DOHH2 (cell line): ENCODE measurements around the gene KCNK18.
A peak's percentile ranks its signal among the peaks of the same experiment; 100 is the strongest.

ENCODE experiments used
- H3F3A ChIP-seq: fragments of 200-600 bp; sonication (generic), shearing (Covaris generic); 2 replicates; pipeline ENCODE4 v1.6.0; 2016; ENCODE audit warnings: antibody characterized with exemption, mild to moderate bottlenecking; ENCODE audit not compliant: control insufficient read depth, insufficient read depth
- H3K27ac ChIP-seq: fragments of 200-600 bp; sonication (generic); 2 replicates; pipeline ENCODE4 v1.5.1; 2014; ENCODE audit warnings: low read depth, mild to moderate bottlenecking, low read length, moderate library complexity
- H3K27me3 ChIP-seq: fragments of 200-600 bp; sonication (generic); 2 replicates; pipeline ENCODE4 v1.6.1; 2014; ENCODE audit warnings: mild to moderate bottlenecking, low read length, mixed read lengths; ENCODE audit not compliant: control insufficient read depth
- H3K36me3 ChIP-seq: fragments of 200-600 bp; sonication (generic); 2 replicates; pipeline ENCODE4 v1.6.1; 2014; ENCODE audit warnings: mild to moderate bottlenecking, low read length, moderate library complexity, mixed read lengths; ENCODE audit not compliant: control insufficient read depth
- H3K4me1 ChIP-seq: fragments of 200-600 bp; sonication (generic); 2 replicates; pipeline ENCODE4 v1.6.1; 2014; ENCODE audit warnings: mild to moderate bottlenecking, low read length, mixed read lengths; ENCODE audit not compliant: control insufficient read depth
- H3K4me2 ChIP-seq: fragments of 200-600 bp; sonication (generic); 2 replicates; pipeline ENCODE4 v1.6.0; 2014; ENCODE audit warnings: mild to moderate bottlenecking, low read length, moderate library complexity
- H3K4me3 ChIP-seq: fragments of 200-600 bp; sonication (generic); 2 replicates; pipeline ENCODE4 v1.5.1; 2014; ENCODE audit warnings: mild to moderate bottlenecking, low read length, mixed read lengths
- H3K79me2 ChIP-seq: fragments of 200-600 bp; sonication (generic); 2 replicates; pipeline ENCODE4 v1.6.1; 2014; ENCODE audit warnings: mild to moderate bottlenecking, low read length, mixed read lengths; ENCODE audit not compliant: control insufficient read depth
- H3K9me2 ChIP-seq: fragments of 200-600 bp; sonication (generic); replicated peaks from 2 replicates; pipeline ENCODE4 v1.6.1; 2014; ENCODE audit warnings: mild to moderate bottlenecking, low read length, mixed read lengths; ENCODE audit not compliant: control insufficient read depth
- H3K9me3 ChIP-seq: fragments of 200-600 bp; sonication (generic); 2 replicates; pipeline ENCODE4 v1.6.1; 2014; ENCODE audit warnings: antibody characterized with exemption, low read length, mixed read lengths; ENCODE audit not compliant: control insufficient read depth, insufficient read depth
- H4K20me1 ChIP-seq: fragments of 200-600 bp; sonication (generic); 2 replicates; pipeline ENCODE4 v1.6.0; 2014; ENCODE audit warnings: low read depth, mild to moderate bottlenecking, antibody characterized with exemption, low read length, moderate library complexity; ENCODE audit not compliant: control insufficient read depth, insufficient read depth
- EZH2phosphoT487 ChIP-seq: fragments of 200-600 bp; sonication (generic); IDR thresholded peaks from 2 replicates; pipeline ENCODE4 v1.6.1; 2017; ENCODE audit warnings: borderline replicate concordance, mild to moderate bottlenecking, antibody characterized with exemption, low read length, moderate library complexity, mixed read lengths
- TF ChIP-seq, protein P1 (sequence below): fragments of 200-600 bp; sonication (generic); IDR thresholded peaks from one replicate; pipeline ENCODE4 v1.5.1; 2014; ENCODE audit warnings: antibody characterized with exemption, mild to moderate bottlenecking, low read depth, low read length; ENCODE audit not compliant: poor library complexity, severe bottlenecking

KCNK18 gene

DNA sequence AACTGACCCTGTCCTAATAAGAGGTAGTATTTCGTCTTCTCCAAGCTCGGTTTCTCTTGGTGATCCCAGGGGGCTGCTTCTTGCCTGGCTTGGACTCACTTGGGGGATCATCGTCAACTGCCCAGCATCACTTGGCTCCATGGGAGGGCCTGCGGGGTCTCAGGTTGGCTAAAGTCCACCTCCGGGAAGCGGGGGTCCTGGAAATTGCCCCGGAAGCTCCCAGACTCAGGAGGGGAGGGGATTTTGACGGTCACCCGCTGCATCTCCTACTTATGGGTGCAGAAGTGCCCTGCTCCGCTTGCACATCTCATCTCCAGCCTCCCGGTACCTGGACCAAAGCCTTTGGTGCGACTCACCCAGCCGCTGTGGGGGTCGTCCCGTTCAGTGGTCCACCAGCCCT, 18.7 kb downstream of the KCNK18 start:
- Histone ChIP-seq H3K4me1 (no peaks in the 10 kb centered on the region), H3K36me3 (no peaks in the 10 kb centered on the region), H3K4me3 (no peak overlapping the region), H3K9me3 (no peaks in the 10 kb centered on the region), H3K27me3 (peaks cover 10% of the 10 kb centered on the region), H3K79me2 (no peaks in the 10 kb centered on the region), H3K27ac (no peak overlapping the region), H3F3A (no peaks in the 10 kb centered on the region), H3K9me2 (no peaks in the 10 kb centered on the region), H3K4me2 (no peak overlapping the region), H4K20me1 (no peaks in the 10 kb centered on the region)
- no peak for TF ChIP-seq EZH2phosphoT487
- TF ChIP-seq, protein P1, sequence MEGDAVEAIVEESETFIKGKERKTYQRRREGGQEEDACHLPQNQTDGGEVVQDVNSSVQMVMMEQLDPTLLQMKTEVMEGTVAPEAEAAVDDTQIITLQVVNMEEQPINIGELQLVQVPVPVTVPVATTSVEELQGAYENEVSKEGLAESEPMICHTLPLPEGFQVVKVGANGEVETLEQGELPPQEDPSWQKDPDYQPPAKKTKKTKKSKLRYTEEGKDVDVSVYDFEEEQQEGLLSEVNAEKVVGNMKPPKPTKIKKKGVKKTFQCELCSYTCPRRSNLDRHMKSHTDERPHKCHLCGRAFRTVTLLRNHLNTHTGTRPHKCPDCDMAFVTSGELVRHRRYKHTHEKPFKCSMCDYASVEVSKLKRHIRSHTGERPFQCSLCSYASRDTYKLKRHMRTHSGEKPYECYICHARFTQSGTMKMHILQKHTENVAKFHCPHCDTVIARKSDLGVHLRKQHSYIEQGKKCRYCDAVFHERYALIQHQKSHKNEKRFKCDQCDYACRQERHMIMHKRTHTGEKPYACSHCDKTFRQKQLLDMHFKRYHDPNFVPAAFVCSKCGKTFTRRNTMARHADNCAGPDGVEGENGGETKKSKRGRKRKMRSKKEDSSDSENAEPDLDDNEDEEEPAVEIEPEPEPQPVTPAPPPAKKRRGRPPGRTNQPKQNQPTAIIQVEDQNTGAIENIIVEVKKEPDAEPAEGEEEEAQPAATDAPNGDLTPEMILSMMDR, result no peak

DNA sequence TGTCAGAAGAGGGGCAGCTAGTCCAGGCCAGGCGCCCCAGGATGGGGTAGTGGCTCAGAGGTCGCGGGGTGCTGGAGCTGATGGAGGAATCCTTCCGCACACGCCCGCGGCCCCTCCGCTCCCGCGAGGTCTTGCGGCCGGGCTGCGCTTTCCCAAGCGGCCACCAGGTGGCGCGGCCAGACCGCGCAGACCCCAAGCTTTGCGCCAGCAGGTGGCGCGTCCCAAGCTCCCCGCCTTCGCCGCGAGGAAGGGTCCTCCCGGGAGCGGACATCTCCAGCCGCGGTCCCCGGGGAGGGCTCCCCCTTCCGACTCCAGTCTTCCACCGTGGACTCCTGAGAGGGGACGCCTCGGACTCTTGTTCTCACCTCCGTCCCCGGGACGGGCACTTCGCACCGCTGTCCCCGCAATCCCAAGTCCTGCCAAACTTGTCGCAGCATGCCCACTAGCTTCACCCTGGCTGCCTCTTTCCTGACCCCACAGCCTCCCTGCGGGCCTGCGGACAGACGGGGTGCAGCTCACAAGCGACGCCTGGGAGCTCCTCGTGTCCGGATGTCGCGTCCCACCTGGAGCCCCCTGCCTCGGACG, 19.4 kb downstream of the KCNK18 start:
- Histone ChIP-seq H3K4me3 (no peak overlapping the region), H3F3A (no peaks in the 10 kb centered on the region), H3K27me3 (peaks cover 8% of the 10 kb centered on the region; the same call in 1 of the 2 replicates), H3K27ac (no peak overlapping the region), H3K9me3 (no peaks in the 10 kb centered on the region), H3K4me2 (no peak overlapping the region), H3K4me1 (no peaks in the 10 kb centered on the region), H3K79me2 (no peaks in the 10 kb centered on the region), H3K36me3 (no peaks in the 10 kb centered on the region), H3K9me2 (no peaks in the 10 kb centered on the region), H4K20me1 (no peaks in the 10 kb centered on the region)
- TF ChIP-seq, protein P1, result peak; percentile 95
- no peak for TF ChIP-seq EZH2phosphoT487

DNA sequence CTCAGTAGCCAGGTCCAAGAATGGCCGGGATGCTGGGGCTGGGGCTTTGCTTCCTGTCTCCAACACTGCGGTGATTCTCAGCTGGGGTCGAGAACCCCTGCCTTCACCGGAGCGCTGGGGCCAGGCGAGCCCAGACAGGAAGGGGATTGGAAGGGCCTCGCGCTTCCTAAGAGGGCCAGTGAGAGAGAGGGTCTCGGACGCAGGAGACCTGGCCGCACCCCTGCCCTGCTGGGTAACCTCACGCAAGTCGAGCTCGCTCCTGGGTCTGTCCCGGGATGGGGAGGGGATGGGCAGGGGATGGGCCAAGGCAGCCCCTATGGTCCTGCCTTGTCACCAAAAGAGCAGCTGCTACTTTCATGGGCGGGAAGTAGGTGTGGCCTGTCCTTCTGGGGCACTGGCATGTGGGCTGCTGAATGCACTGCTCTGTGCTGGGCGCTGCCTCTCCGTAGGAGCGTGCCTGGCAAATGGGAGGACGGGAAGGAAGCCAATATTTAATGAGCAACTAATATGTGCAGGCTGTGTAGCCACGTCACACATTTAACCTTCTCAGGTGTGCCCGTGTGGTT, 20.0 kb downstream of the KCNK18 start:
- Histone ChIP-seq H3K9me2 (no peaks in the 10 kb centered on the region), H3K27me3 (peaks cover 8% of the 10 kb centered on the region; the same call in 1 of the 2 replicates), H3K4me1 (no peaks in the 10 kb centered on the region), H3K27ac (no peak overlapping the region), H3F3A (no peaks in the 10 kb centered on the region), H3K79me2 (no peaks in the 10 kb centered on the region), H3K36me3 (no peaks in the 10 kb centered on the region), H3K4me2 (no peak overlapping the region), H3K9me3 (no peaks in the 10 kb centered on the region), H4K20me1 (no peaks in the 10 kb centered on the region), H3K4me3 (no peak overlapping the region)
- TF ChIP-seq, protein P1, result no peak
- no peak for TF ChIP-seq EZH2phosphoT487
